Measurements from ENCODE around the gene TTLL9.
"Not testable (repeated sequence)": the region's sequence is repeated elsewhere in the genome, so short reads cannot be mapped to it uniquely, and the experiment has no call there.

- not testable (repeated sequence) for TF ChIP-seq POLR2AphosphoS5 (IDR thresholded peaks at IDR 0.05; ENCODE audit: borderline replicate concordance, low read depth, low read length); EZH2 (IDR thresholded peaks at IDR 0.05); FOXP2 (optimal IDR thresholded peaks at IDR 0.05; ENCODE audit: control extremely low read depth, extremely low read length, insufficient read depth)
These were observed 47.6 kb downstream of the TTLL9 start for GRCh38 chr20:31917962-31918412.

Data from SK-N-MC (cell line).